Psoas muscle (tissue), 8 donors: ENCODE data around the gene CARD10. TPM values are rescaled to one million over a fixed set of nuclear protein-coding genes. Genes with fewer than 3 reads are reported as not detected.
"Not testable (repeated sequence)": the region's sequence is repeated elsewhere in the genome, so short reads cannot be mapped to it uniquely, and the experiment has no call there.

Experiments
- ATAC-seq, 4 donors: fragments of 200-7000 bp; cut with Tn5 transposase; one replicate each; pipeline ENCODE4 v1.9.1; 2020; ENCODE audit warnings: moderate library complexity in 3 of 4, mild to moderate bottlenecking in 2 of 4
- DNase-seq, 2 donors: peaks; one replicate each; pipeline ENCODE4 v3.0.0-alpha.2; 2020
- H3K27ac ChIP-seq: fragments of 200-600 bp; one replicate; pipeline ENCODE4 v1.8.0; 2022
- H3K27me3 ChIP-seq, 3 donors: fragments of 200-600 bp in 1 of 3; one replicate each; pipeline versions ENCODE4 v1.6.1 to v1.8.0; 2013 to 2022; ENCODE audit warnings: low read length in 2 of 3, mild to moderate bottlenecking in 2 of 3, moderate library complexity in 1 of 3; ENCODE audit not compliant: insufficient read depth in 3 of 3
- H3K36me3 ChIP-seq, 2 donors: fragments of 200-600 bp in 1 of 2; one replicate each; pipeline versions ENCODE4 v1.6.1 to v1.8.0; 2013 to 2022; ENCODE audit warnings: low read depth in 1 of 2, mild to moderate bottlenecking in 1 of 2, moderate library complexity in 1 of 2; ENCODE audit not compliant: insufficient read depth in 1 of 2
- H3K4me1 ChIP-seq: fragments of 200-600 bp; one replicate; pipeline ENCODE4 v1.8.0; 2022
- H3K4me3 ChIP-seq: fragments of 200-600 bp; one replicate; pipeline ENCODE4 v1.8.0; 2022; ENCODE audit warnings: mild to moderate bottlenecking
- H3K9me3 ChIP-seq: fragments of 200-600 bp; one replicate; pipeline ENCODE4 v1.8.0; 2022
- CTCF ChIP-seq: fragments of 200-600 bp; IDR thresholded peaks from one replicate; pipeline ENCODE4 v1.8.0; 2022; ENCODE audit warnings: antibody characterized with exemption
- WGBS, 3 donors: extraction: QIAGEN DNeasy Blood & Tissue Kit; methylation state at CpG; one replicate each; pipeline versions ENCODE4 v1.1.6 to v1.1.7; 2013; 5-methylcytosine and 5-hydroxymethylcytosine counted together
- intact Hi-C, 2 donors: fragments of 100-400 bp; cut with DNase I; formaldehyde crosslinking; loops; one replicate each; pipeline versions ENCODE4 v1.11.0 to v1.14.2; 2022
- polyA plus RNA-seq, 3 donors: library from polyadenylated mRNA; stranded (reverse); fragments of 200-250 nt; gene quantifications; one replicate each; pipeline ENCODE4 v1.2.3, GENCODE V29; 2013
- total RNA-seq, 4 donors: library from RNA; stranded (reverse); fragmentation: NEBNext Ultra II Directional in 2 of 4; extraction: Animal tissue kit (Norgen Biotek cat#: 25700) in 2 of 4; gene quantifications; one replicate each; pipeline versions ENCODE4 v1.2.1 to v1.2.4, GENCODE V29; 2021 to 2023
- donor health status: healthy with polysubstance abuse.
- donor health status: DM: no; HTN: no; CAD: no; lungs with moderate emphysema.
- donor health status: Bipolar disorder and iron deficiency.
- donor health status: healthy.
- donor health status: DM: yes; HTN: yes; CAD: no.
- donor health status: DM: no; HTN: no; CAD: no.
- donor health status: DM: no; HTN: no; CAD: no.
- donor health status: DM: yes; HTN: yes; CAD: no.

The CARD10 gene
- total and polyA plus RNA-seq, 7 donors, result 2.9 to 8.0 (median 4.4) TPM

DNA sequence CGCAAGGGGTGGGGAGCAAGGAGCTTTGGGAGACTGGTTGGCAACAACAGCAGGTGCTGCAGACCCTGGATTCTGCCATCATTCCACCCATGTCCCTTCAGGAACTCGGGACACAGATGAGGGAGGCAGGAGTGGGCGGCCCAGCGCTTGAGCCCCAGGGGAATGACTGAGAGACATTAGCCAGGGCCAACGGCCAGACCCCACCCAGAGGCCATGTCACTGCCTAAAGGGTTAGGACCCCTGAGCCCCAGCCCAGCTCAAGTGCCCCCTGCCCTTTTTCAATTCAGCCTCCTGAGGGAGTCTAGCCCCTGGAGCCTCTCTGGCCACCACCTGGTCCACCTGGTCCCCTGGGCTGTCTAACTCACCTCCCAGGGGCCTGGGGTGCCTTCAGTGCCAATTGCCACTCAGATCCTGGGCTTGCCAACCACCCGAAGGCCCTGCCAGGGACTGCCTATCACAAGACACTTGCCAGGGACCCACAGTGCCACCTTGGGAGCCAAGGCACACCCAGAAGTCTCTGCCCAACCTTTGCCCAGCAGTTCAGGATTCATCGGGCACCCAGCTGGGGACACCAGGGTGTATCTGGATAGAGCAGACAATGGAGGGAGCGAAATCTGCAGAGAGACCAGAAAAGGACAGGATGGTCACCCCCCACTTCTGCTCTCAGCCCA is 49.7 kb downstream of the CARD10 start:
- Histone ChIP-seq H3K27ac (no peak overlapping the region), H3K4me3 (no peak overlapping the region), H3K27me3 (peaks cover 0 to 38% (median 1%) of the 10 kb centered on the region in 3 donors), H3K4me1 (no peaks in the 10 kb centered on the region), H3K9me3 (no peaks in the 10 kb centered on the region), H3K36me3 (no peaks in the 10 kb centered on the region)
- DNase-seq (no peak), ATAC-seq (no peak)
- no peak for TF ChIP-seq CTCF
- WGBS, 3 donors, result 65 to 78% (median 73%) methylated on average over 8 of the region's 8 CpGs
- intact Hi-C loops, result no loop called here

DNA sequence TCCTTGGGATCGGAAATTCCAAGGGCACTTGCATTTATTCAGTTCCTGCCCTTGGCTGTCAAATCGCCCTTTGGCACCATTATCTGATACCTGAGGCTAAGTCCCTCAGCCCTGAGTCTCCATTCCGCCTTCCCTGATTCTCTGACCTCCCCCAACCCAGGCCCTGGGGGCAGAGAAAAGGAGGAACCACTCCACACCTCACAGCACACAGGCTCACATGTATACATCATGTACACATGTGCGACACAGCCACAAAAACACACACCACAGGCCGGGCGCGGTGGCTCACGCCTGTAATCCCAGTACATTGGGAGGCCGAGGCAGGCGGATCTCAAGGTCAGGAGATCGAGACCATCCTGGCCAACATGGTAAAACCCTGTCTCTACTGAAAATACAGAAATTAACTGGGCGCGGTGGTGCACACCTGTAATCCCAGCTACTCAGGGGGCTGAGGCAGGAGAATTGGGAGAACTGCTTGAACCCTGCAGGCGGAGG is 51.0 kb downstream of the CARD10 start:
- ATAC-seq, H3K36me3 ChIP-seq, H3K9me3 ChIP-seq, H3K4me1 ChIP-seq, intact Hi-C loops, H3K27ac ChIP-seq, H3K4me3 ChIP-seq, DNase-seq: not testable (repeated sequence)
- H3K27me3 ChIP-seq, result peaks cover 0 to 38% (median 1%) of the 10 kb centered on the region in 3 donors
- WGBS, 3 donors, result 91 to 96% (median 92%) methylated on average over 14 of the region's 14 CpGs

GRCh38 chr22:37467391-37467955 is 51.7 kb downstream of the CARD10 start:
- Histone ChIP-seq H3K4me3 (no peak overlapping the region), H3K36me3 (no peaks in the 10 kb centered on the region), H3K9me3 (no peaks in the 10 kb centered on the region), H3K4me1 (no peaks in the 10 kb centered on the region), H3K27ac (no peak overlapping the region), H3K27me3 (peaks cover 0 to 30% (median under 1%) of the 10 kb centered on the region in 3 donors)
- 27 to 31% (median 30%) methylated on average over 14 of the region's 14 CpGs for whole genome bisulfite sequencing, 3 donors
- intact Hi-C loops, result no loop called here
- no peak for DNase-seq
- no peak for ATAC-seq
- TF ChIP-seq CTCF, result no peak

- no peak for TF ChIP-seq CTCF
- WGBS, 3 donors, result 9 to 14% (median 11%) methylated on average over 4 of the region's 4 CpGs
- ATAC-seq (no peak), DNase-seq (no peak)
- intact Hi-C loops, result no loop called here
- Histone ChIP-seq H3K4me3 (no peak overlapping the region), H3K9me3 (no peaks in the 10 kb centered on the region), H3K27ac (no peak overlapping the region), H3K4me1 (no peaks in the 10 kb centered on the region), H3K27me3 (peaks cover 0 to 31% (median 4%) of the 10 kb centered on the region in 3 donors), H3K36me3 (no peaks in the 10 kb centered on the region)
Observed at GRCh38 chr22:37464181-37464580, 55.0 kb downstream of the CARD10 start.

- 4 to 9% (median 8%) methylated on average over 5 of the region's 5 CpGs for WGBS, 3 donors
- Histone ChIP-seq H3K4me1 (no peaks in the 10 kb centered on the region), H3K9me3 (no peaks in the 10 kb centered on the region), H3K36me3 (no peaks in the 10 kb centered on the region), H3K27me3 (peaks cover 0 to 31% (median 4%) of the 10 kb centered on the region in 3 donors), H3K4me3 (no peak overlapping the region), H3K27ac (no peak overlapping the region)
- ATAC-seq (no peak), DNase-seq (no peak)
- intact Hi-C loops, result no loop called here
- no peak for TF ChIP-seq CTCF
Observed at GRCh38 chr22:37462983-37463382, 56.2 kb downstream of the CARD10 start.
